GM11168 (cell line): ENCODE results near the gene DIP2C.

ENCODE experiments used
- in situ Hi-C: fragments of 300-500 bp; cut with MboI; formaldehyde crosslinking; loops from one replicate; pipeline ENCODE4 v1.12.0; 2022; ENCODE audit warnings: low sequenced_read_pairs; ENCODE audit not compliant: unreplicated experiment

DIP2C gene

GRCh38 chr10:510415-510881, 179.0 kb downstream of the DIP2C start:
- in situ Hi-C loops: loop anchor here (10.0 kb wide), 1 partner anchor 294 kb away; no protein-coding TSS in a partner anchor

GRCh38 chr10:509361-510102, 179.9 kb downstream of the DIP2C start:
- in situ Hi-C loops: loop anchor here (10.0 kb wide), 1 partner anchor 295 kb away; no protein-coding TSS in a partner anchor

GRCh38 chr10:508726-509125, 180.7 kb downstream of the DIP2C start:
- in situ Hi-C loops: no loop called here

GRCh38 chr10:507908-508444, 181.5 kb downstream of the DIP2C start:
- in situ Hi-C loops: no loop called here

- in situ Hi-C loops: no loop called here
Observed at GRCh38 chr10:507355-507699, 182.1 kb downstream of the DIP2C start.

GRCh38 chr10:506451-507354, 182.8 kb downstream of the DIP2C start:
- in situ Hi-C loops: no loop called here

- in situ Hi-C loops: no loop called here
Observed at GRCh38 chr10:505419-505818, 184.0 kb downstream of the DIP2C start.

- in situ Hi-C loops: no loop called here
Observed at GRCh38 chr10:504806-505205, 184.7 kb downstream of the DIP2C start.

- in situ Hi-C loops: no loop called here
Observed at GRCh38 chr10:504121-504611, 185.3 kb downstream of the DIP2C start.

- in situ Hi-C loops: no loop called here
Observed at GRCh38 chr10:501596-501995, 187.9 kb downstream of the DIP2C start.

GRCh38 chr10:500876-501275, 188.6 kb downstream of the DIP2C start:
- in situ Hi-C loops: no loop called here

GRCh38 chr10:499991-500390, 189.5 kb downstream of the DIP2C start:
- in situ Hi-C loops: no loop called here

- in situ Hi-C loops: no loop called here
Observed at GRCh38 chr10:498760-499435, 190.6 kb downstream of the DIP2C start.

GRCh38 chr10:497898-498451, 191.5 kb downstream of the DIP2C start:
- in situ Hi-C loops: no loop called here

- in situ Hi-C loops: no loop called here
Observed at GRCh38 chr10:497289-497688, 192.2 kb downstream of the DIP2C start.

GRCh38 chr10:494556-494955, 194.9 kb downstream of the DIP2C start:
- in situ Hi-C loops: no loop called here

- in situ Hi-C loops: no loop called here
Observed at GRCh38 chr10:494149-494542, 195.3 kb downstream of the DIP2C start.

GRCh38 chr10:493391-494148, 195.9 kb downstream of the DIP2C start:
- in situ Hi-C loops: no loop called here

- in situ Hi-C loops: no loop called here
Observed at GRCh38 chr10:492836-493235, 196.6 kb downstream of the DIP2C start.
